SK-MEL-5 (cell line): Measurements from ENCODE around the gene NBDY. TPM values are rescaled to one million over a fixed set of nuclear protein-coding genes. Genes with fewer than 3 reads are reported as not detected.
"Not testable (repeated sequence)": the region's sequence is repeated elsewhere in the genome, so short reads cannot be mapped to it uniquely, and the experiment has no call there.

Experiments used
- DNase-seq: peaks from one replicate; pipeline ENCODE4 v3.0.0-alpha.2; 2016; ENCODE audit warnings: low read depth, low spot score
- in situ Hi-C: cut with HindIII; loops from 2 replicates; pipeline ENCODE4 v1.10.0; 2016; ENCODE audit warnings: low sequenced_read_pairs, high pct_unique_total_duplicates, low pct_unique_long_range_greater_than_20kb
- polyA plus RNA-seq, 2 experiments: library from polyadenylated mRNA; depleted of rRNA; stranded (reverse); fragments of >200 nt; gene quantifications; 2 replicates each; pipeline ENCODE4 v1.2.3, GENCODE V29; 2015
- total RNA-seq: library from RNA; depleted of rRNA; stranded (reverse); fragments of >200 nt; shearing (Covaris generic); gene quantifications from 2 replicates; pipeline ENCODE4 v1.2.3, GENCODE V29; 2014; rRNA removed

Gene NBDY
- 5.9 and 6.5 TPM in 2 replicates for total RNA-seq
- 37.9 and 50.5 TPM in 2 replicates for polyA plus RNA-seq (2015; cell fraction: cytosol; rRNA removed)
- 4.9 and 10.2 TPM in 2 replicates for polyA plus RNA-seq (2015; cell fraction: nucleus; rRNA removed)

GRCh38 chrX:56729152-56729850, at the start of gene NBDY:
TSS of gene NBDY (plus strand) at chrX:56729243. CDS start at chrX:56729354, 111 bp downstream.
- peak; percentile 71 for DNase-seq
- in situ Hi-C loops, result no loop called here

- DNase-seq, in situ Hi-C loops: not testable (repeated sequence)
These were observed 24.5 kb upstream of the NBDY start for GRCh38 chrX:56704530-56704929.

GRCh38 chrX:56726605-56727004, 2.4 kb upstream of the NBDY start:
- in situ Hi-C loops, result no loop called here
- DNase-seq, result peak; percentile 56

GRCh38 chrX:56727531-56727930, 1.5 kb upstream of the NBDY start:
- in situ Hi-C loops, result no loop called here
- no peak for DNase-seq

- in situ Hi-C loops, result no loop called here
- peak; percentile 27 for DNase-seq
These were observed 722 bp upstream of the NBDY start for GRCh38 chrX:56728321-56728720.

DNA sequence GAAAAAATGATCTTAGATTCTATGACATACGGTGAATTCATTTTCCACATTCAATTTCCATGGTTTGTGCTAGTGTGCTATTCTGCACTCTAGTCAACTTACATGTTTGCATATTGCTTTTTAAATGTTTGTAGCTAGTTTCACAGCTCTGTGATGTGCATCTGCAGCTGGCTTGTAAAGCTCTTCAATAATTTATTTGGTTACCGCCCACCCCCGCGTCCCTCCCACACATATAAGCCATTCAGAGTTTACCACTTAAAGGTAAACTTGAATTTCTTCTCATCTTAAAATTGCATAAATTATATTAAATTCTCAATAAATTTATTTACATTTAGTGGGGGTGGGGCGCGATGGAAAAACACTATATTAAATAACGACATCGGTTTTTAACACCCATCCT, 291 bp upstream of the NBDY start:
- no peak for DNase-seq
- in situ Hi-C loops, result no loop called here

- DNase-seq, result peak; percentile 52
- in situ Hi-C loops, result no loop called here
These were observed 4.5 kb downstream of the NBDY start for GRCh38 chrX:56733459-56734046.

DNA sequence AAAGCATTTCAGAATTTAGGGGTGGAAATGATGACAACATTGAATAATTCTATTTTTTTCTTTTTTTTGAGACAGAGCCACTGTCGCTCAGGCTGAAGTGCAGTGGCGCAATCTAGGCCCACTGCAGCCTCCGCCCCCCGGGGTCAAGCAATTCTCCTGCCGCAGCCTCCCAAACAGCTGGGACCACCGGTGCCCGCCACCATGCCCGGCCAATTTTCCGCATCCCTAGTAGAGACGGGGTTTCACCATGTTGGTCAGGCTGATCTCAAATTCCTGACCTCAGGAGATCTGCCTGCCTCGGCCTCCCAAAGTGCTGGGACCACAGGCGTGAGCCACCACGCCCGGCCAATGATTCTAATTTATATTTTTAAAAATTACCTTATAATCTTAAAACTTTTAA, 7.2 kb downstream of the NBDY start:
- in situ Hi-C loops, result no loop called here
- no peak for DNase-seq

GRCh38 chrX:56738670-56739069, 9.6 kb downstream of the NBDY start:
- DNase-seq, result no peak
- in situ Hi-C loops, result no loop called here

DNA sequence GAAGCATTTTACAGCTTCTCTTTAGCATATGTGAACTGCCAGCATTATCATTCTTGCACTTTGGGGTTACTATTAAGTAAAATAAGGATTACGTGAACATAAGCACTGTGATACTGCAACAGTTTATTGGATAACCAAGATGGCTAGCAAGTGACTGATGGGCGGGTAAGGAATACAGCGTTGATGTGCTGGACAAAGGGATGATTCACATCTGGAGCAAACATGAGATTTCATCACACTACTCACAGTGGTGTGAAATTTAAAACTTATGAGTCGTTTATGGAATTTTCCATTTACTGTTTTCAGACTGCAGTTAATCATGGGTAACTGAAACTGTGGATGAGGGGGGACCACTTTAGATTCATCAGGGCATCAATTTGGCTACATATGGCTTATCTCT, 16.0 kb downstream of the NBDY start:
- DNase-seq, result no peak
- in situ Hi-C loops, result no loop called here

- in situ Hi-C loops, result no loop called here
- no peak for DNase-seq
These were observed 18.0 kb downstream of the NBDY start for GRCh38 chrX:56746996-56747395.

DNA sequence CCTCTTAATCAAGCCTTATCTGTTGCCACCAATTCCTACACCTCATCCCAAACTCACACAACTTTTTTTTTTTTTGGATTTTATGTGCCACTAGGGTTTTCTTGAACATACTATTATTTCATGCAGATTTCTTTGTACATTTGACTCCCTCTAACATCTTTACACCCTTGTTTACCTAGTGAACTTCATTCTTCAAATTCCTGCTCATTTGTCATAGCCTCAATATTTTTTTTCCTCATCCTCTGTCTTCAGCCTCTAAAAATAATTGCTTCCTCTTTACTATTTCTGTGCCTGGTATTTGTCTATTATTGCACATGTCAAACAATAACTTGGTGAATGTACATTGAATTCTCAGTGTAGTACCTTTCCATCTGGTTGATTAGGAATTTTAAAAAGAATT, 22.0 kb downstream of the NBDY start:
- in situ Hi-C loops, result no loop called here
- DNase-seq, result no peak

DNA sequence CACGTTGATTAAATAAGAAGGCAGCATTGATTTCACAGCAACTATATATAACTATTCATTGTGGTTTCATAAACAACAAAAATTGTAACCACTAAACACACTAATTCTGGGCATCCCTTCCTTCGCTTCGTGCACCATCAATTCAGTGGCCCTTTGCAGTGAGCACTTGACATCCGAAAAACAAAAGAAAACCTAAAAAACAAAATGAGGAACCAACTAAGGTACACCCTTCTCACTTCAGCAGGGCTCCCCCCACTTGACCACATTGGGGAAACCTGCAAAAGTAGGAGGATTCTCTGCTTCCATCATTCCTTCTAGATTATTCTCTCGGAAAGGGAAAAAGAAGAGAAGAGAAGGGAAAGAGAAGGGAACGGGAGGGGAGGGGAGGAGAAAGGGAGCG, 28.3 kb downstream of the NBDY start:
- in situ Hi-C loops, result no loop called here
- no peak for DNase-seq

GRCh38 chrX:56758456-56758855, 29.4 kb downstream of the NBDY start:
- in situ Hi-C loops, result no loop called here

DNA sequence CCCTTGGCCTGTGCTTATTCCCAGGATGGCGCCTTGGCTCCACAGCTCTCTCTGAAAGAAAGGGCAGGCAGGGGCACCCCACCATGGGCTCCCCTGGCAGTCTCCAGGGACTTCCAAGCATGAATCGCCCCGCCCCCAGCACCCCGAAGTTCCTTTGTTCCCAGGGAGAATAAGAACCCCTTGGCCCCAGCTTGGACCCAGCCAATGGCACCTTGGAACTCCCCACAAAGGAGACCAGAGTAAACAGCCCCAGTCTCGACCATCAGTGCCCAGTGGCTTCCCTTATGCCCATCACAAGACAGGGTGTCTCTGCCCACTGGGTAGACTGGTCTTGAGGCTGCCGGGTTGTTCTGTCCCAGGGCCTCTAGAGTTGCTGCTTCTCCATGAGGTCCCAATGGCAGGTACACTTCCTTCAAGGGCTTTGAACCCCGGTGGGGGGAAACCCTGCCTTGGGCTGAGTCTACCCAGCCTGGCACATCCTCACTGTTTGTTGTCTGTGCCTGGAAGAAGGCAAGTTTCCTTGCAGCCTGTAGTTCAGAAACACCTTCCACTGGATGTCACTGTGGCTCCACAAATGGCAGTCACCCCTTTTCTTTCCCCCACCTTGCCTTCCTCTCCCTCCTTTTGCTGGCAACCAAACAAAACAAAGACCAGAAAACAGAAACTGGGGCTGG, 30.8 kb downstream of the NBDY start:
- in situ Hi-C loops, result no loop called here

More at GRCh38 chrX:56758456-56758855, 29.4 kb downstream of the NBDY start:
- DNase-seq, result no peak

GRCh38 chrX:56760410-56761124, 31.5 kb downstream of the NBDY start:
- DNase-seq, result not testable (repeated sequence)

More for the DNA sequence above, 30.8 kb downstream of the NBDY start:
- no peak for DNase-seq

DNA sequence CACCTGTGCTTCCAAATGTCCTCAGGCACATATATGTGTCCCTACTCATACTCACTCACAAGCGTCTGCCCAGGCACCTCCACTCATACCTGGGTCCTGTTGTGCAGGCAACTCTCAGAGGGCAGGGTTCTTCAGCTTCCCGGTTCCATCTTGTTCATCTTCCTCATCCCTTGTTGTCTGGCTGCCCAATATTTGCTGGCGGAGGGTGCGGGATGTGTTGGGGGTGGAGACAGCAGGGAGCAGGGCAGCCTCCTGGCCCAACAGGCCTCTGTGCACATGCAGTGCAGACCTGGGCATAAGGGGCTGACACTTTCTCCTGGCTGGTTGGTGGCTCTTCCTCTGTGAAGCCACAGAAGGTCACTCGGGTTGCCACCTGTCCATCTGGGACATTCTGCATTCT, 32.1 kb downstream of the NBDY start:
- no peak for DNase-seq
- in situ Hi-C loops, result no loop called here

More at GRCh38 chrX:56760410-56761124, 31.5 kb downstream of the NBDY start:
- in situ Hi-C loops, result not testable (repeated sequence)

- no peak for DNase-seq
- in situ Hi-C loops, result no loop called here
These were observed 33.2 kb downstream of the NBDY start for GRCh38 chrX:56762220-56762619.
